Thyroid gland (tissue), 4 donors: ENCODE measurements around the gene IRS1.

Experiments
- POLR2A ChIP-seq, 2 donors: fragments of 450-650 bp; IDR thresholded peaks; one replicate each; pipeline ENCODE4 v1.6.1; 2017; ENCODE audit warnings: antibody characterized with exemption in 2 of 2, mild to moderate bottlenecking in 2 of 2, moderate library complexity in 1 of 2
- TF ChIP-seq, protein P1 (sequence below), 6 experiments: fragments of 200-600 bp in 3 of 6; fragments of 450-650 bp in 3 of 6; sonication (generic) in 3 of 6; IDR thresholded peaks; one replicate each; pipeline ENCODE4 v1.5.1; 2016 to 2019; ENCODE audit warnings: antibody characterized with exemption in 6 of 6, mild to moderate bottlenecking in 2 of 6, inconsistent platforms in 1 of 6, moderate library complexity in 1 of 6

DNA sequence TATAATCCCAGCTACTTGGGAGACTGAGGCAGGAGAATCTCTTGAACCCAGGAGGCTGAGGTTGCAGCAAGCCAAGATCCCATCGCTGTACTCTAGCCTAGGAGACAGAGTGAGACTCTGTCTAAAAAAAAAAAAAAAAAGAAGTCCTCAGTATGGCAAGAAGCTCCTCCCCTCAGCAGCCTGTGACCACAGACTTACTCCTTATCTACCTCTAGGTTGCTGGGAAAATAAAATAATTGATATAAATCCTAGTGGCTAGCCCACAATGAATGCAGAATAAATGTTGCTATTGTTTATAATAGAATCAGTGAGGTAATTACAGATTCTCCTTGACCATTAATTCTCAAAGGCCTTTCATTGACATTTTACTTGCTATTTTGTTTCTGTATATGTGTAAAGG lies 70.6 kb downstream of the IRS1 start:
- TF ChIP-seq, protein P1, sequence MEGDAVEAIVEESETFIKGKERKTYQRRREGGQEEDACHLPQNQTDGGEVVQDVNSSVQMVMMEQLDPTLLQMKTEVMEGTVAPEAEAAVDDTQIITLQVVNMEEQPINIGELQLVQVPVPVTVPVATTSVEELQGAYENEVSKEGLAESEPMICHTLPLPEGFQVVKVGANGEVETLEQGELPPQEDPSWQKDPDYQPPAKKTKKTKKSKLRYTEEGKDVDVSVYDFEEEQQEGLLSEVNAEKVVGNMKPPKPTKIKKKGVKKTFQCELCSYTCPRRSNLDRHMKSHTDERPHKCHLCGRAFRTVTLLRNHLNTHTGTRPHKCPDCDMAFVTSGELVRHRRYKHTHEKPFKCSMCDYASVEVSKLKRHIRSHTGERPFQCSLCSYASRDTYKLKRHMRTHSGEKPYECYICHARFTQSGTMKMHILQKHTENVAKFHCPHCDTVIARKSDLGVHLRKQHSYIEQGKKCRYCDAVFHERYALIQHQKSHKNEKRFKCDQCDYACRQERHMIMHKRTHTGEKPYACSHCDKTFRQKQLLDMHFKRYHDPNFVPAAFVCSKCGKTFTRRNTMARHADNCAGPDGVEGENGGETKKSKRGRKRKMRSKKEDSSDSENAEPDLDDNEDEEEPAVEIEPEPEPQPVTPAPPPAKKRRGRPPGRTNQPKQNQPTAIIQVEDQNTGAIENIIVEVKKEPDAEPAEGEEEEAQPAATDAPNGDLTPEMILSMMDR (IDR thresholded peaks at IDR 0.05), result no peak
- no peak for TF ChIP-seq POLR2A (IDR thresholded peaks at IDR 0.05)
